GM18867 (cell line): ENCODE measurements around the gene OLFM3.

Experiments
- ATAC-seq: cut with Tn5 transposase; IDR thresholded peaks from one replicate; pipeline ENCODE4 v1.9.1; 2021; ENCODE audit warnings: mild to moderate bottlenecking, moderate library complexity; ENCODE audit not compliant: unreplicated experiment

OLFM3 gene

GRCh38 chr1:101996825-101997465 lies at the start of gene OLFM3:
TSS of gene OLFM3 (minus strand) at chr1:101996926.
- ATAC-seq, result no peak

DNA sequence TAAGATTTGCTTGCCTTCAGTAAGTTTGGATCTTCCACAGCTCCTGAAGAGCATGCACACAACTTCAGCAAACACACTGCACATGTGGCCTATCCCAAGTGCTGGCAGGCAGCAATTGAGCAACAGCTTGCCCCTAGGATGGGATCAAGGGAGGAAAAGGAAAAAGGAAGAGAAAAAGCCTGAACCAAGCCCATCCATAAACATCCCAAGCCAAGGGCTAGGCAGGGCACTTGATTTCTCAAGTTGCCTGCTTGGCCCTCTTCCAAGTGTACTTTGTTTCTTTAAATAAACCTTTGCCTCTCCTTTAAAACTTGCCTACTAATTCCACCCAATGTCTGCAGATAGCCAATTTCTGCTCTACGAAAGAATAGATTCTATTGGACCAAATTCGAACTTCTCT lies 49.0 kb upstream of the OLFM3 start:
- ATAC-seq, result no peak

GRCh38 chr1:102032534-102032933 lies 35.8 kb upstream of the OLFM3 start:
- peak; percentile 99 for ATAC-seq

- no peak for ATAC-seq
Measured at GRCh38 chr1:102019530-102019929, 22.8 kb upstream of the OLFM3 start.

GRCh38 chr1:102015728-102016127 lies 19.0 kb upstream of the OLFM3 start:
- ATAC-seq, result no peak

- ATAC-seq, result no peak
Measured at GRCh38 chr1:102002057-102002456, 5.3 kb upstream of the OLFM3 start.

DNA sequence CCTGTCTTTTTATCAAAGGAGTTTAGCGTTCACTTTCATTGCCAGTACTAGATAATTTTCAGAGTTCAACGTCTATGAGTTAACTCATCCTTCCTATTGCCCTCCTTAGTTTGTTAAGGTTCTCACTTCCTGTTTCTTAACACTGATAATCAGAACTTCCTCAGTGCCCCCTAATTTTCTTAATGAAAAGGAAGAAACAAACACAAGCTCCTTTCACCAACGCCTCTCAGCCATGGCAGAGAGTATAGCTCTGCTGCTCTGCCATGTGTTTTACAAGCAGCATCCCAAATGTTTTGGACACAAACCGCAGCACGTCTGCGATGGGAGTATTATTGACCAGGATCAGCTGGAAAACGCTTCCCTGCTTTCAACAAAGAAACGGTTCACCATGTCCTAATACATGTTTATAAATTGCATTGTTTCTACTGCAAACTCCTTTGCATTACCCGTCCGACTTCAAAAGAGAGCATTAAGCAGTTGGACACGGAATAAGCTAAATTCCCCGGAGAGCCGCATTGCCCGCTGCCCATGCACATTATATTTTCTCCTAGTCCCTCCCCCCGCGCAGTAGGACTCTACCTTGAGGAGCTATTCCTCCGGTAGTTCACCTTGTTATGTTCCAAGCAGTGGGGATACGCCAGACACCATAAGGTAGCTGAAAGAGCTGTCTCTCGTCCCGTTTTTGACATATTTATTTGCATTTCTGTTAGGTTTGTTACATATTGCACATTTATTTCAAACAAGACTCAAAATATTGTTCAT lies 561 bp downstream of the OLFM3 start:
- ATAC-seq, result no peak

- ATAC-seq, result no peak
Measured at GRCh38 chr1:101993710-101994109, 3.0 kb downstream of the OLFM3 start.

DNA sequence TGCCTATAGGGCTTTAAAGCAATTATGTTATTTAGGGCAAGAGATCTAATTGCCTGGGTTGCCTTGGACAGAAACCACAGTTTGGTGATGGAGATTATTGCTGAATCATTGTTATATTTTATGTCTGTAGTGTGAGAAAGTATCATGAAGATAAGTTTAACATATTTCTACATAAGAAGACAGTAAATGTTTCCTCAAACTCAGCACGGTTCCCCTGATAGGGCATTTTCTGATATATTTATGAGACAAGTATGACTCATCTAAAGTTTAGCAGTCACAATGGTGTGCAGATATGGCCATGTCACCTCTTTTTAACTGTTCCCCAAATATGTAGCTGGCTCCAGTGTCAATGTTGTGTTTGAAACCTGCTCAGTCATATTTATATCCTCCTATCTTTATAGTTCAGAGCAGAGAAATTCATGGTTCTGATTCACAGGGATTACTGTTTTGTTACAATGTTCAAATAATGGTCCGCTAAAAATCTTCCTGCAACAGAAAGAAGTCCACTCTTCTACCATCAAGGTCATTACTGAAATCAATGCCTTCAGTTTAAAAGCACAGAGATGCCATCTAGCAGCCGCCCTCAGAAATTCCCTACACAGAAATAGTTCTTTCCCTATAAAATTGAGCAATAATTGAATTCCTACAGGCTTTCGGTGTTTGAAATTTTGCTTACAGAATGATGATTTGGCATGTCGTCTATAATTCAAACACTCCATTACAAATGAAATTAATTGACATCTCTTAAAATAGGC lies 3.7 kb downstream of the OLFM3 start:
- ATAC-seq, result no peak

DNA sequence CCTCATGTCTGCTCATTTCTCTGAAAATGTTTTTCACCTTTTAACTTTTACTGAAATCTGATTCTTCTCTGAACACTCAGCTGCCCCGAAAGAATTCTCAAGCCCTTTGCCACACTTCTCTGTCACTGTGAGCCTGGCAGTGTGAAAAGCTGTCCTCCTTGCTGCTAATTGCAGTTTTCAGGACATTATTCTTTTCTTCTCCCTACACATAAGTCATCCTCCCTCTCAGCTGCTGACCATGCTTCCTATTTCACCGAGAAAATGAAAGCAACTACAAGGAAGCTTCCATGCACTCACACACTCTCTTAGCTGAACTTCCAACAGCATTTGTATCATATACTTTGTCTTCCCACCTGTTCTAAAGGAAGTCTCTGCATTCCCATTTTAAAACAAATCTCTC lies 15.8 kb downstream of the OLFM3 start:
- no peak for ATAC-seq

DNA sequence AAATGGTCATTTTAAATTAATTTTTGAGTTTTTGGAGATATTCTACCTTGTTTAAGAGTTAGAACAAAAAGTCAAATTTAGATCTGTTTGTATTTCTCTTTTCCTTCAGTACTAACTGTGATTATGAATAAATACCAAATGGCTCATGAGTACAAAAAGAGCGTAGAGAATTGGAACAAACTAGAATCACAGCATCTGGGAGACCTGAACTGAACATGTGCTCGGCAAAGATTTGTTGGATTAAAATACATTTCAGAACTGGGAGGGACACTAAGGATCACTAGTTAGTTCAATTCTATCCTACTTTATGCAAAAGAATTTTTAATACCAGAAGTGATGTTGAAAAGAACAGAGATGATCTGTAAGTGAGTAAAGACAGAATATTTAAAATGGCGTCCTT lies 19.5 kb downstream of the OLFM3 start:
- no peak for ATAC-seq

DNA sequence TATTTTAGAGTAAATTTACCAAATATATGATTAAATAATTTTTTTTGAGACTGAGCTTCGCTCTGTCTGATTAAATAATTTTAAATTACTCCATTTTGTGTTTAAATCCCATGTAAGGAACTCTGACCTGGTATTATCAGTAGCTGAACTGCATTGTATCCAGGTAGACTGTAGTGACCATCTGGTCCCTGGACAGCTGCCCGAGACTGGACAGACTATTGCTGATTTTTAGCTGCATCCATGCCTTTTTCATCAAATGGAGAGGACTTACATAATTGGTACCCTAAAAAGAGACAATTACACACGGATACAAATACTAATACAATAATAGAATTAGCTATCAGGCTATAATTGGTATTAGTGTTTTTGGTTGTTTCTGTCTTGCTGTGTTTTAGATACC lies 20.6 kb downstream of the OLFM3 start:
- no peak for ATAC-seq

DNA sequence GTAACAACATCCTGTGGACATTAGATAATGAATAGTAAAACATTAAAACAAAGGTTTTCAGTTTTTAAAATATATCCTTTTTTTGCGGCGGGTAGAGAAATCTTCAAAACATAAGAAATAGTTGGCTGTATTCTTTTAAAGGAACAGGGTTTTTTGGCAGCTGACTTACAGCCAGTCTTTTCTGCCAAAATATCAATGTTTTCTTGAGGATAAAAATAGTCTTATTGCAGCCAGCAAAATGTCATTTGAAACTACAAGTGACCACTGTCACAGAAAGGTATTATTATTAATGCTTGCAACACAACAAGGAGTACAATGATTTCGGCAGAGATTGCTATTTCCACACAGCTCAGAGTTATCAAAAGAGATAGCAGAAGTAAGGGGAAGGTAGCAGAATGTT lies 21.4 kb downstream of the OLFM3 start:
- no peak for ATAC-seq

- no peak for ATAC-seq
Measured at GRCh38 chr1:101974599-101975274, 22.0 kb downstream of the OLFM3 start.

DNA sequence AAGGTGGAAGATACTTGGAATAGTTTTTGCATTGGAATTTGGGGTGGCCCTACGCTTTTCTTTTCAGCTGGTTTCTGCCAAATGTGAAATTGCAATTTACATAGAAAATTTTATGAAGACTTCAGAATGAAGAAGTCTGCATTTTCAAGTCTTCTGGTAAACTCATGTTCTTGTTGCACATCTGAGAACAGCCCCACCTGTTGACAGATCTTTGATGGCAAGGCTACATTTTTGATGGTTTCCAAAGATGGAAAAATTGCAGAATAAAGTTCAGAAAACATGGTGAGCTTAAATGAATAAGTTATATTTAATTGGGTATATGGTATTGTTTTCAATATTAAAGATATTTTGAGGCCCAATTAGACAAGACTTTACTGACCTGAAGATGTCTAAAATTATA lies 25.4 kb downstream of the OLFM3 start:
- no peak for ATAC-seq

DNA sequence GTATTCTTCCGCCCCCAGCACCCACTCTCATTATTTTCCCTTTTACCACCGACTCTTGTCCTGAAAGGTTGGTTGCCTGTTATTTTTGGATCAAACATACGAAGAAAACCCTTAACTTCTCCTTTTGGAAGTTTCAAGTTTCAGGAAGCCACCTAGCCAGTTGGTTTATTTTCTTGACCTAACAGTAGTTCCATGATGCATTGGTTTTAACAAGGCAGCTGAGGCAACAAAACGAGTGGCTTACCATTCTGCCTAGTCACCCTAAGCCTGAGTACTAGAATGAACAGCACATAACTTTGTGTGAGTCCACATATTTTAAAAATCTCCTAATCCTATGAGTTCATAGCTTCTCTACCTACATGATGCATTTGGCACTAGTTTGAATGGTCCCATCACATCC lies 28.9 kb downstream of the OLFM3 start:
- no peak for ATAC-seq

DNA sequence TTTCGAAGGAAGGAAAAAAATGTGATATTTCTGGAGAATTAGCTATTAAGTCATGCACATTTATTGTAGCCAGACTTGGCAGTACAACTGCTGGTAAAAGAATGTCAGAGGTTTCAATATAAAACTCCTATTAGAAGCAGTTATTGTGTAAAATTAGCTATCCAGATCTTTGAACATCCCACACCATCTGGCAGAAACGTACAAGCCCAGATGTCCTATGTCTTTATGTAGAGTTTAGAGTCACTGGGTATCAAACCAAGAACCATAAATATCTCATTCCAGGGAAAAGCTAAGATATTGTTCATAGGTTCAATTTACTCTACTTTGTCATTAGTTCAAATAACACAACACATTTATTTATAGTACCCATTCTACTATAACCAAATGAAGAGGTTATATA lies 31.4 kb downstream of the OLFM3 start:
- ATAC-seq, result no peak

- no peak for ATAC-seq
Measured at GRCh38 chr1:101964708-101965107, 32.0 kb downstream of the OLFM3 start.

DNA sequence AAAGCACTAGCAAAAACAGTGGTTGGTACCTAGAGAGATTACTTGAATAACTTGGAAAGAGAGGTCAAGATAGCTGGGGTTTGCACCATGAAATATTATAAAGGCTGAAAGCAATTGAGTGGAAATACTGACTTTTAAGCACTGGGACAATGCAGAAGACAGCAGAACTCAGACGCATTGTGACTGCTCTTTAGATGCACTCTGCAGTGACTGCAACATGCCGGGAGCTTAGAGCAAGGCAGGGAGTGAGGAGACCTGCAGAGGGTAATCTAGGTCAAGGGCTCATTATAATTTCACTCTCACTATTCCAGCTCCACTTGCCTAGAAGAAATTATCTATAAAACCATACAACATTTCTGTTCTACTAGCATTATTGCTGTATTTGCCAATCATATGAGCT lies 36.6 kb downstream of the OLFM3 start:
- no peak for ATAC-seq

DNA sequence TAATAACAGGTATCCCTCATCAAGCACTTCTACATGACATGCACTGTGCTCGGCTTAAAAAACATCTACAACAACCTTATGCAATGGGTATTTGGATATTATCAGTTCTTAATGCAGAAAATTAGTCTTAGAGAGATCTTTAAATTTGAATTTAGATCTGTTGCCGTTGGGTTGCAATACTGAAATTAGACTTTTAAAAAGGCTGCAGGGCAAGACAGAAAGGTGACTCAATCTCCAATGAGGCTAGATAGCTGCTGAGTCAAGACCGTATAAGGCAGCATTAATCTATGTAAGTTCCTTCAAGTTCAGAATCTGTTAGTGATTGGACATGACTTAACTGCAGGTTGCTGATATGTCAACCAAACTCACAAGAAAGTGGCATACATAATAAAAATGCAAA lies 37.3 kb downstream of the OLFM3 start:
- no peak for ATAC-seq

DNA sequence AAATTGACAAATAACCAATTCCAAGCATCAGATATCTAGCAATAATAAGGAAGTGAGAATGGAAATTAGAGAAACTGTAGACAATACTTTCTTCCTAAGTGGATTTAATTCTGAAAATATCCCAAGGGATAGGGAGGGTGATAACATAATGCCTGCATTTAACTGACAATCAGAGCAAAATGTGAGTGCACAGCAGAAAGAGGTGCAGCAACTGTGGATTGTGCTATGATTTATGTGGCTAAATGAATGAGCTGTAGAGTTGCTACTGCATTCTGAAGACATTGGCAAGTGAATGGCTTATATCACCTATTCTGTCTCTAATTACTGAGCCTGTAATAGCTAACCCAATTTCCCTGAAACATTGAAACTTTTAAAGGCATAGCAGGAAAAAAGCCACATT lies 39.0 kb downstream of the OLFM3 start:
- no peak for ATAC-seq
